ENCODE results near the gene SUCO. TPM values are rescaled to one million over a fixed set of nuclear protein-coding genes. Genes with fewer than 3 reads are reported as not detected.

The SUCO gene
- total and polyA plus RNA-seq, 2 donors (not counting 3 experiments of a cell fraction or from before 2014, with no cell fraction given): 5.1 to 27.2 TPM

DNA sequence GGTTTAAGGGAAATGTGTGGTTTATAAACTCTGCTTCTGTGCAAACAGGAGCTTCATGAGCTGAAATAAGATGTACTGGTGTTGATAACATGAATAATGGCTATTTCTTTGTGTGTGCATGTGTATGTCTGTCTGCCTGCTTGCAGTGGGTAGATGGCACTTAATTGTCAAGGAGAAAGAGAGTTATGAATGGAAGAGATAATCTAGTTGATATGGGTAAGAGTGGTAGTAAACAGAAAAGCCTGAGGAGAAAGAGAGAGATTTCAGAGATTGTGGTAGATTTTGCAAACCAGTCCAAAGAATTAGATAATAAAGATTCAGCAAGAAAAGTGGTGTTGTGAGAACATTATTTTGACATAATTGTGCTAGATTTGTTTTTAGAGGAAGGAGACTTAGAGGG lies 7.7 kb downstream of the SUCO start:
- no peak overlapping the region for H3K4me3 ChIP-seq (replicated peaks in 1 of 3; ENCODE audit: insufficient read depth in 1 of 3, low read depth in 1 of 3, low read length in 3 of 3)
- no peak overlapping the region for H2AFZ ChIP-seq (ENCODE audit: low read depth, low read length)
- no peak overlapping the region for H3K27ac ChIP-seq (ENCODE audit: insufficient read depth, low read depth, low read length)
- no peak overlapping the region for H3K4me2 ChIP-seq (ENCODE audit: insufficient read depth, low read length)
- peaks cover 11% of the 10 kb centered on the region for H4K20me1 ChIP-seq (replicated peaks; ENCODE audit: control insufficient read depth, extremely low read depth, insufficient read depth, low read length)
- H3K4me1 ChIP-seq (ENCODE audit: control insufficient read depth, extremely low read depth, insufficient read depth, low read length): no peaks in the 10 kb centered on the region
- H3K79me2 ChIP-seq (ENCODE audit: control insufficient read depth, insufficient read depth, low read length): peaks cover 92% of the 10 kb centered on the region
- BruUV-seq (replicated peaks): no TSS peak
- no peaks in the 10 kb centered on the region for H3K9me3 ChIP-seq (replicated peaks; ENCODE audit: control insufficient read depth, insufficient read depth, low read length)
- H3K9ac ChIP-seq (replicated peaks; ENCODE audit: extremely low read depth, insufficient read depth, low read length): no peak overlapping the region
- H3K27me3 ChIP-seq (ENCODE audit: control insufficient read depth in 2 of 2, insufficient read depth in 2 of 2, low read length in 2 of 2): no peaks in the 10 kb centered on the region
- H3K36me3 ChIP-seq (ENCODE audit: control insufficient read depth in 2 of 2, extremely low read depth in 1 of 2, insufficient read depth in 2 of 2, low read length in 2 of 2): no peaks in the 10 kb centered on the region
- dilution Hi-C loops (cut with MboI; ENCODE audit: extremely low pct_ligation_motif_present, low sequenced_read_pairs): no loop called here
- H3K9me1 ChIP-seq (replicated peaks; ENCODE audit: control insufficient read depth, extremely low read depth, insufficient read depth, low read length): no peaks in the 10 kb centered on the region
- intact Hi-C loops (cut with micrococcal nuclease): no loop called here
- ChIA-PET CTCF (no interaction called here), POLR2A (no interaction called here)
- FAIRE-seq (no peak), DNase-seq (ENCODE audit: low read depth, low spot score) (no peak)
- TF ChIP-seq, protein P1, sequence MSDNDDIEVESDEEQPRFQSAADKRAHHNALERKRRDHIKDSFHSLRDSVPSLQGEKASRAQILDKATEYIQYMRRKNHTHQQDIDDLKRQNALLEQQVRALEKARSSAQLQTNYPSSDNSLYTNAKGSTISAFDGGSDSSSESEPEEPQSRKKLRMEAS (IDR thresholded peaks at IDR 0.05; ENCODE audit: insufficient read depth, insufficient read length): no peak
- no peak for TF ChIP-seq EZH2 (IDR thresholded peaks at IDR 0.05; ENCODE audit: borderline replicate concordance, low read depth, low read length, severe bottlenecking)
- TF ChIP-seq POLR2A (IDR thresholded peaks at IDR 0.05; ENCODE audit: low read depth, low read length): no peak
- no peak for TF ChIP-seq GATA2 (IDR thresholded peaks at IDR 0.05; ENCODE audit: insufficient read depth, insufficient read length, low read depth, low read length)
- TF ChIP-seq MYC (IDR thresholded peaks at IDR 0.05; ENCODE audit: low read depth, low read length): no peak

DNA sequence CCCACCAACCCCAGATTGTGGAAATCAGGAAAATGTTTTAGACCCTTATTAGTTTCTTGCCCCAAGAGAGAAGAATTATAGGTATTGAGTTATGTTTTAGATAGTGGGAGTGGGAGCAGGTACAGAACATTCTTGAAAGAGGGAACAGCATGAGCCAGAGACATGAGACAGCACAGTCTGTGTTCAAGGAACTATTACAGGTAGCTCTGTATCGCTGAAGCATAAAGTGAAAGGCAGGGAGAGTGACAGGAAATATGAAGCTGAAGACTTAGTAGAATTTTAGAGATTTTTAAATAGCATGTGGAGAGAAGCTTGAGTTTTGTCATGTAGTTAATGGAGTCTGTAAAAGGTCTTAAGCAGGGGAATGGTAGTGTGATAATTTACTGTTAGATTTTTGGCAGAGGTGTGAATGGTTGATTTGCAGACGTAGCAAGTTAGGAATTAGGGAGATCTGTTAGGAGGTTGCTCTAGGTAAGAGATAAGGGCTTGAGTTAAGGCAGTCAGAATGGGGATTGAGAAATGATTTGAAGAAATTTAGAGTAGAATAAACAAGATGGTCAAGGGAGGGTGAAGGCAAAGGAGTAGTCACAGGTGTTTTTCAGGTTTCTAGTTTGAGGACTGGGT lies 11.6 kb downstream of the SUCO start:
- no peak overlapping the region for H2AFZ ChIP-seq (ENCODE audit: low read depth, low read length)
- H3K9me1 ChIP-seq (replicated peaks; ENCODE audit: control insufficient read depth, extremely low read depth, insufficient read depth, low read length): no peaks in the 10 kb centered on the region
- ChIA-PET CTCF (interaction anchor here (1.0 to 1.4 kb wide), 7 partner anchors 8 to 542 kb away, joined by 3 to 5 read pairs (median 4); partner anchors contain the start of gene SUCO), POLR2A (no interaction called here)
- H3K4me2 ChIP-seq (ENCODE audit: insufficient read depth, low read length): no peak overlapping the region
- no peak for DNase-seq (ENCODE audit: low read depth, low spot score)
- BruUV-seq (replicated peaks): no TSS peak
- peaks cover 9% of the 10 kb centered on the region for H4K20me1 ChIP-seq (replicated peaks; ENCODE audit: control insufficient read depth, extremely low read depth, insufficient read depth, low read length)
- no peak for FAIRE-seq
- H3K27me3 ChIP-seq (ENCODE audit: control insufficient read depth in 2 of 2, insufficient read depth in 2 of 2, low read length in 2 of 2): no peaks in the 10 kb centered on the region
- TF ChIP-seq EZH2 (IDR thresholded peaks at IDR 0.05; ENCODE audit: borderline replicate concordance, low read depth, low read length, severe bottlenecking) (no peak), FOS (IDR thresholded peaks at IDR 0.05; ENCODE audit: borderline replicate concordance, insufficient read depth, low read length) (no peak), POLR2AphosphoS5 (IDR thresholded peaks at IDR 0.05; ENCODE audit: insufficient read depth, low read depth, low read length) (no peak), MYC (IDR thresholded peaks at IDR 0.05; ENCODE audit: low read depth, low read length) (no peak), GATA2 (IDR thresholded peaks at IDR 0.05; ENCODE audit: insufficient read depth, insufficient read length, low read depth, low read length) (no peak)
- H3K9me3 ChIP-seq (replicated peaks; ENCODE audit: control insufficient read depth, insufficient read depth, low read length): no peaks in the 10 kb centered on the region
- dilution Hi-C loops (cut with MboI; ENCODE audit: extremely low pct_ligation_motif_present, low sequenced_read_pairs): no loop called here
- peaks cover 18% of the 10 kb centered on the region for H3K4me1 ChIP-seq (ENCODE audit: control insufficient read depth, extremely low read depth, insufficient read depth, low read length)
- H3K4me3 ChIP-seq (replicated peaks in 1 of 3; ENCODE audit: insufficient read depth in 1 of 3, low read depth in 1 of 3, low read length in 3 of 3): no peak overlapping the region
- intact Hi-C loops (cut with micrococcal nuclease): loop anchor here (5.0 kb wide), 1 partner anchor 38 kb away; no protein-coding TSS in a partner anchor
- H3K36me3 ChIP-seq (ENCODE audit: control insufficient read depth in 2 of 2, extremely low read depth in 1 of 2, insufficient read depth in 2 of 2, low read length in 2 of 2): no peaks in the 10 kb centered on the region
- H3K9ac ChIP-seq (replicated peaks; ENCODE audit: extremely low read depth, insufficient read depth, low read length): no peak overlapping the region
- H3K27ac ChIP-seq (ENCODE audit: insufficient read depth, low read depth, low read length): no peak overlapping the region
- H3K79me2 ChIP-seq (ENCODE audit: control insufficient read depth, insufficient read depth, low read length): peaks cover 92% of the 10 kb centered on the region
